ENCODE results near the gene FAM50A.

GRCh38 chrX:154470914-154471568 lies 27.1 kb downstream of the FAM50A start:
- TF ChIP-seq ZSCAN16 (tag by site-specific recombination; IDR thresholded peaks at IDR 0.05) = no peak
- no peak for TF ChIP-seq ZNF549 (tag by site-specific recombination; IDR thresholded peaks at IDR 0.05)
- no peak for TF ChIP-seq SCRT2 (tag by site-specific recombination; IDR thresholded peaks at IDR 0.05)
